GM12865 (cell line): Measurements from ENCODE around the gene LIPA.

ENCODE experiments used
- DNase-seq: peaks from one replicate; pipeline ENCODE4 v3.0.0; 2010; ENCODE audit warnings: low read depth
- H3K4me3 ChIP-seq: 2 replicates; pipeline ENCODE4 v1.5.1; 2011; ENCODE audit warnings: mild to moderate bottlenecking, low read depth, low read length, control low read depth
- TF ChIP-seq, protein P1 (sequence below): IDR thresholded peaks from 2 replicates; pipeline ENCODE4 v1.5.1; 2011; ENCODE audit warnings: low read length, control low read depth, low read depth, inconsistent platforms; ENCODE audit not compliant: insufficient read depth; ENCODE audit errors: missing control alignments

LIPA gene

DNA sequence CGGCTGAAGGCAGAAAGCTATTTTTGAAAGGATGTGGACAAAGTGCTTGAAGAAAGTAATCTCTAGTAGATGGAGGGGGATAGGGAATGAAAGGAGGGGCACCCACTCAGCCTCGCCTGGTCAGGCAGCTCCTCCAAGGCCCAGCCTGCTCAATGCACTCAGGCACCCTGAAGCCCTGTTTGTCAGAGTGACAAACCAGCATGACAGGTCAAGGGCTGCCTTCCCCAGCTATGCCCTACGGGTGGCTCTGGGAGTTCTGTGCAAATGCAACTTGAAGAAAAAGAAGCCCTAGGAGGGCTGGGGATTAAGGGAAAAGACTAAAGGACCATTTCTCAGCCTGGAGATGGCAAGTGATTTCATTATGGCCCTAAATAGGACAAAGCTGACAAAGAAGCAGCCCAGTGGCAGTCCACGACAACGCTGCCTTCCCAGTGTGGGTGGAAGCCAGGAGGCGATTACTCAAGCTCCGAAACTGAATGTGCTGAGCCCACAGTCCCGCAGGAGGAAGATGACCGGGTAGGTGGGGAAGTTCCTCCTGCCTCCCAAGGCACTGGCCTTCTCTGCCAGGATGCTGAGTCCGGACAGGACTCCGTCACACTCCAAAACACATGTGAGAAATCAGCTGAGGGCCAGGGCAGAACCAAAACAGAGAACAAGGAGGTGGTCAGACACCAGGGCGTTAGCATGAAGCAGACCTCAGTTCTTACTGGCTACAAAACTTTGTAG lies 16.3 kb downstream of the LIPA start:
- DNase-seq, result no peak
- TF ChIP-seq, protein P1, sequence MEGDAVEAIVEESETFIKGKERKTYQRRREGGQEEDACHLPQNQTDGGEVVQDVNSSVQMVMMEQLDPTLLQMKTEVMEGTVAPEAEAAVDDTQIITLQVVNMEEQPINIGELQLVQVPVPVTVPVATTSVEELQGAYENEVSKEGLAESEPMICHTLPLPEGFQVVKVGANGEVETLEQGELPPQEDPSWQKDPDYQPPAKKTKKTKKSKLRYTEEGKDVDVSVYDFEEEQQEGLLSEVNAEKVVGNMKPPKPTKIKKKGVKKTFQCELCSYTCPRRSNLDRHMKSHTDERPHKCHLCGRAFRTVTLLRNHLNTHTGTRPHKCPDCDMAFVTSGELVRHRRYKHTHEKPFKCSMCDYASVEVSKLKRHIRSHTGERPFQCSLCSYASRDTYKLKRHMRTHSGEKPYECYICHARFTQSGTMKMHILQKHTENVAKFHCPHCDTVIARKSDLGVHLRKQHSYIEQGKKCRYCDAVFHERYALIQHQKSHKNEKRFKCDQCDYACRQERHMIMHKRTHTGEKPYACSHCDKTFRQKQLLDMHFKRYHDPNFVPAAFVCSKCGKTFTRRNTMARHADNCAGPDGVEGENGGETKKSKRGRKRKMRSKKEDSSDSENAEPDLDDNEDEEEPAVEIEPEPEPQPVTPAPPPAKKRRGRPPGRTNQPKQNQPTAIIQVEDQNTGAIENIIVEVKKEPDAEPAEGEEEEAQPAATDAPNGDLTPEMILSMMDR, result no peak
- H3K4me3 ChIP-seq, result no peak overlapping the region

DNA sequence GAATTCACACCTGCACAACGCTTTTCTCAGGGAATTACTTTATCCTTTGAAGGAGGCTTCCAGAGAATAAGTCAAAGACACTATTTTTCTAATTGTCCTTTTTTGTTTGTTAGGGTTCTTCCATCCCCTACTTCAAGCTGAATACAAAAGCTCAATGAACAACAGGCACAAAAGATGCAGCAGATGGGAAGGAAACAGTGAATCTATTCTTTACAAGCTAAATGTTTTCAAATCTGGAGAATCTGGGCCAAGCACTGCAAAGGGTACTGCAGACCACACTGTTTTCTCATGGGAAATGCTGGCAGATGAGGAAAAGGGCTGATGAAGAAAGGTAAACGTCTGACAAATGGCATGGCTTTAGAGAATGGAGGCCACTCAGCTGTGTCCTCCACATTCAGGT lies 18.5 kb downstream of the LIPA start:
- TF ChIP-seq, protein P1, result no peak
- DNase-seq, result no peak
- no peak overlapping the region for H3K4me3 ChIP-seq

DNA sequence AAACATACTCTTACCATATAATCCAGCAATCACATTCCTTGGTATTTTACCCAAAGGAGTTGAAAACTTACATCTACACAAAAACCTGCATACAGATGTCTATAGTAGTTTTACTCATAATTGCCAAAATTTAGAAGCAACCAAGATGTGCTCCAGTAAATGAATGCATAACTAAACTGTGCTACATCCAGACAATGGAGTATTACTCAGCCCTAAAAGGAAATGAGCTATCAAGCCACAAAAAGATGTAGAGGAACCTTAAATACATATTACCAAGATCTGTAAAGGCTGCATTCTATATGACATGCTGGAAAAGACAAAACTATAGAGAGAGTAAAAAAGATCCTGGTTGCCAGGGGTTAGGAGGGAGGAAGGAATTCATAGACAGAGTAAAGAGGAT lies 22.6 kb downstream of the LIPA start:
- TF ChIP-seq, protein P1, result no peak
- H3K4me3 ChIP-seq, result no peak overlapping the region
- DNase-seq, result no peak

DNA sequence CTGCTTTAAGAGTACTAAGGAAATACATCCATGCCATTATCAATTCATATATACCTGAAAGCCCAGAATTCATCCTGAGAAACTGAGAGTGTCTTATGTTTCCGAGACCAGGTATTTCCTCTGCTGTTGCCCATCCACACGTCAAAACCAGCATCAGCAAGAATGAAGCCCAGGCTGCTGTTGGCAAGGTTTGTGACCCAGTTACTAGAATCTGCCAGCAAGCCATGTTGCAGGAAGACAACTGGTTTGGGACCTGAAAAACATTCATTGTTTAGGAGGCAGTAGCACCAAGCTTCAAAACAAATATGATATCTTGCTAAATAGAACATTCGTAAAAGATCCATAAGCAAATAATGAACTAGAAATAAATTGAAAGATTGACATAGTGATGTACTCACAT lies 23.4 kb downstream of the LIPA start:
- TF ChIP-seq, protein P1, result no peak
- no peak for DNase-seq

DNA sequence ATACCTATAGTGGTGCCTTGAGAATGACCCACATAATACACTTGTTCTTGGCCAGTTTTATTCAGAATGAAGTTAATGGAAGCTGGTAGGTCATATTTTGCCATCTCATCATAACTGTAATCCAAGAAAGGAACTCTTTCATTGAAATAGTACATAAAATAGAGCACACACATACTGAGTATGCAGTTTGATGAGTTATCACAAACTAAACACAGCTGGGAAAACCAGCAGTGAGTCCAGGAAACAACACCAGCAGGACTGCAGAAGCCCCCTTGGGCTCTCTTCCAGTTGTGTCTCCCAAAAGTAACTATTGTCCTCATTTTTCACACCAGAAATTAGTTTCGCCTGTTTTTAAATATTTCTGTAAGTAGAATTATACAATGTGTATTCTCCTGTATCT lies 24.7 kb downstream of the LIPA start:
- TF ChIP-seq, protein P1, result no peak
- no peak for DNase-seq

More for the DNA sequence above, 23.4 kb downstream of the LIPA start:
- no peak overlapping the region for H3K4me3 ChIP-seq

DNA sequence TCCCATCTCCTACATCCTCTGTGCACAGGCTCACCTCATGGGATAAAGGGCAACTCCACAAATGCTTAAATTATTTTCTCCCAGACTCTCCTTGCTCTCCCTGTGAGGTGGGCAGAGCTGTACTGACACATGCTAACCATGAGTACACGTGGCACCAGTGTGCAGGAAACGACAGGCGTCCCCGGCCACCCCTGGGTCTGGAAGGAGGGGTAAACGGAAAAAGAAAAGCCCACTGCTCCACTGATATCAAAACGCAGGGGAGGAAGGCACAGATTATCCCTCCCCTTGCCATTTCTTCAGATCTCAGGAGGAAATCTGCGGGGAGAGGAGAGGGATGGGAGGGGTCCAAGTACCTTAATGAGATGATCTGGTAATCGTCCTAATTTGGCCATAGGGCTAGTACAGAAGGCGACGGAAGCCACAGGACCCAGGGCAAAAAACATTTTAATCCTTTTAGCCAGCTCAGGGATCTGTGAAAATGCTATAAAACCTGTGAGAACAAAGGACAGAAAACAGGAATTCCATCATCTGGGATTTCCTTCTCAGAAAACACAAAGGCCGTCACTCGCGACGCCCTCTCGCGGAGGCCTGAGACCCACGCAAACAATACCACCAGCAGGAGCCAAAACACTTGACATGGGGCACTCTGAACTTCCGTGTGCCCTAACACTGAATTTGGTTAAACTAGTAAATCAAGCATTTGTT lies 26.7 kb downstream of the LIPA start:
- DNase-seq, result no peak
- TF ChIP-seq, protein P1, result no peak
- no peak overlapping the region for H3K4me3 ChIP-seq

More for the DNA sequence above, 24.7 kb downstream of the LIPA start:
- H3K4me3 ChIP-seq, result no peak overlapping the region
